Measurements from ENCODE around the gene C3orf70. TPM values are rescaled to one million over a fixed set of nuclear protein-coding genes. Genes with fewer than 3 reads are reported as not detected.

Gene C3orf70
- total RNA-seq, 4 donors from 2014 or later: 7.8 to 13.8 (median 9.8) TPM

DNA sequence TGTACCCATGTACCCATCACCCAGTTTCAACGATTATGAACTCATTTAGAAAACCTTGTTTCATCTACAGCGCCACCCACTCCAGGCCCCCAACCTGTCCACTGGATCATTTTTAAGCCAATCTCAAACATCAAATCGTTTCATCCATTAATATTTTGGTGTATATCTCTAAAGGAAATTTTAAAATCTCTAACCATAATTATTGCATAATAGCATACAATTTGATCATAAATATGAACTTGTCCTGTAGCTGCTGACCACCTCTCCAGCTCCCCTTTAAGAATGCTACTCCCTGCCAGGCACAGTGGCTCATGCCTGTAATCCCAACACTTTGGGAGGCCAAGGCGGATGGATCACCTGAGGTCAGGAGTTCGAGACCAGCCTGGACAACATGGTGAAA lies 2.8 kb upstream of the C3orf70 start:
- Histone ChIP-seq H3K4me1 (peaks cover 0 to 37% (median 7%) of the 10 kb centered on the region in 4 donors), H3K9me3 (no peaks in the 10 kb centered on the region), H3K4me3 (no peak overlapping the region), H3K36me3 (no peaks in the 10 kb centered on the region), H3K27me3 (no peaks in the 10 kb centered on the region), H3K27ac (no peak overlapping the region)
- no peak for TF ChIP-seq EP300 (IDR thresholded peaks at IDR 0.05)
- no peak for TF ChIP-seq POLR2A (IDR thresholded peaks at IDR 0.05)
- TF ChIP-seq, protein P1, sequence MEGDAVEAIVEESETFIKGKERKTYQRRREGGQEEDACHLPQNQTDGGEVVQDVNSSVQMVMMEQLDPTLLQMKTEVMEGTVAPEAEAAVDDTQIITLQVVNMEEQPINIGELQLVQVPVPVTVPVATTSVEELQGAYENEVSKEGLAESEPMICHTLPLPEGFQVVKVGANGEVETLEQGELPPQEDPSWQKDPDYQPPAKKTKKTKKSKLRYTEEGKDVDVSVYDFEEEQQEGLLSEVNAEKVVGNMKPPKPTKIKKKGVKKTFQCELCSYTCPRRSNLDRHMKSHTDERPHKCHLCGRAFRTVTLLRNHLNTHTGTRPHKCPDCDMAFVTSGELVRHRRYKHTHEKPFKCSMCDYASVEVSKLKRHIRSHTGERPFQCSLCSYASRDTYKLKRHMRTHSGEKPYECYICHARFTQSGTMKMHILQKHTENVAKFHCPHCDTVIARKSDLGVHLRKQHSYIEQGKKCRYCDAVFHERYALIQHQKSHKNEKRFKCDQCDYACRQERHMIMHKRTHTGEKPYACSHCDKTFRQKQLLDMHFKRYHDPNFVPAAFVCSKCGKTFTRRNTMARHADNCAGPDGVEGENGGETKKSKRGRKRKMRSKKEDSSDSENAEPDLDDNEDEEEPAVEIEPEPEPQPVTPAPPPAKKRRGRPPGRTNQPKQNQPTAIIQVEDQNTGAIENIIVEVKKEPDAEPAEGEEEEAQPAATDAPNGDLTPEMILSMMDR (IDR thresholded peaks at IDR 0.05): no peak
- DNase-seq (ENCODE audit: low spot score in 2 of 2): no peak
- WGBS, 2 donors: 94 to 96% methylated on average over 5 of the region's 5 CpGs

- Histone ChIP-seq H3K9me3 (no peaks in the 10 kb centered on the region), H3K4me3 (peak overlapping the region in 3 of 4 donors; percentile 53 to 64 (median 64)), H3K27ac (peak overlapping the region; percentile 62 to 97 (median 85)), H3K36me3 (no peaks in the 10 kb centered on the region), H3K27me3 (no peaks in the 10 kb centered on the region), H3K4me1 (peaks cover 0 to 51% (median 7%) of the 10 kb centered on the region in 4 donors)
- DNase-seq (ENCODE audit: low spot score in 2 of 2): no peak
- 56 to 61% methylated on average over 16 of the region's 16 CpGs for WGBS, 2 donors
- TF ChIP-seq EP300 (IDR thresholded peaks at IDR 0.05) (peak in 1 of 2 donors; percentile 61), POLR2A (IDR thresholded peaks at IDR 0.05) (no peak)
These were observed 1.2 kb upstream of the C3orf70 start for GRCh38 chr3:185153861-185154629.

DNA sequence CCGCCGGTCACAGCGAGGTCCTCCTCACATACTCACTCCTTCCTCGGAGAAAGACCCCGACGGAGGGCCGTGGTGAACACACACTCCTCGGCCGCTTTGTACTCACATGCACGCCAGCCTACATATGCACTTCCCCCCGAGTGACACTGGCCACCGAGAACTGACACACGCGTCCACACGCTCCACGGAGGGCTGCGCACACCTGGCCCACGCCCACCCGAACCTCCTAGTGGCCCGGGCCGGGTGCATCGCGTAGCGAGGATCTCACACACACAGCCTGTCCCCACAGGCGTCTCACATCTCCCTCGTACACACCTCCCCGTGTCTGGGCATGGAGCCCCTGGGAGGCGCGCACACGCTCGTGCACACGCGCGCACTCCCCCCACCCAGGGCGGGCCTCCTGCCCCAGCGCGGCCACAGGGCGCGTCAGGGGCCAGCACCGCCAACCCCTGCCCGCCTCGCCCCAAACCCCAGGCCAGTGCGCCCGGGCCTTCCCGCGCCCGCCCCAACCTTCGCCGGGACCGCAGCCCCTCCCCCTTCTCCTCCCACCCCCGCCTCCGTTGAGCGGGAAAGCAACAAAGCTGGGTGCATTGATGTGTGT lies 411 bp upstream of the C3orf70 start:
- peak in 1 of 2 donors; percentile 10 for DNase-seq (ENCODE audit: low spot score in 2 of 2)

GRCh38 chr3:185151964-185152409 lies 873 bp downstream of the C3orf70 start:
- DNase-seq (ENCODE audit: low spot score in 2 of 2): peak in 1 of 2 donors; percentile 21
- H3K27me3 ChIP-seq: no peaks in the 10 kb centered on the region
- H3K9me3 ChIP-seq: no peaks in the 10 kb centered on the region
- TF ChIP-seq, protein P1 (IDR thresholded peaks at IDR 0.05): no peak
- TF ChIP-seq EP300 (IDR thresholded peaks at IDR 0.05): no peak
- no peak for TF ChIP-seq POLR2A (IDR thresholded peaks at IDR 0.05)
- H3K36me3 ChIP-seq: no peaks in the 10 kb centered on the region
- H3K4me1 ChIP-seq: peaks cover 0 to 51% (median 7%) of the 10 kb centered on the region in 4 donors
- WGBS, 2 donors: 5 to 7% methylated on average over 9 of the region's 9 CpGs
- peak overlapping the region; percentile 53 to 86 (median 71) for H3K4me3 ChIP-seq
- peak overlapping the region; percentile 62 to 97 (median 85) for H3K27ac ChIP-seq

More for the DNA sequence above, 411 bp upstream of the C3orf70 start:
- TF ChIP-seq EP300 (IDR thresholded peaks at IDR 0.05): no peak
- no peak for TF ChIP-seq POLR2A (IDR thresholded peaks at IDR 0.05)
- TF ChIP-seq, protein P1 (IDR thresholded peaks at IDR 0.05): no peak
- Histone ChIP-seq H3K4me1 (peaks cover 0 to 51% (median 7%) of the 10 kb centered on the region in 4 donors), H3K9me3 (no peaks in the 10 kb centered on the region), H3K36me3 (no peaks in the 10 kb centered on the region), H3K4me3 (peak overlapping the region; percentile 53 to 78 (median 64)), H3K27me3 (no peaks in the 10 kb centered on the region), H3K27ac (peak overlapping the region; percentile 62 to 97 (median 85))
- 0 to 5% methylated on average over 30 to 32 of the region's 53 CpGs for WGBS, 2 donors

DNA sequence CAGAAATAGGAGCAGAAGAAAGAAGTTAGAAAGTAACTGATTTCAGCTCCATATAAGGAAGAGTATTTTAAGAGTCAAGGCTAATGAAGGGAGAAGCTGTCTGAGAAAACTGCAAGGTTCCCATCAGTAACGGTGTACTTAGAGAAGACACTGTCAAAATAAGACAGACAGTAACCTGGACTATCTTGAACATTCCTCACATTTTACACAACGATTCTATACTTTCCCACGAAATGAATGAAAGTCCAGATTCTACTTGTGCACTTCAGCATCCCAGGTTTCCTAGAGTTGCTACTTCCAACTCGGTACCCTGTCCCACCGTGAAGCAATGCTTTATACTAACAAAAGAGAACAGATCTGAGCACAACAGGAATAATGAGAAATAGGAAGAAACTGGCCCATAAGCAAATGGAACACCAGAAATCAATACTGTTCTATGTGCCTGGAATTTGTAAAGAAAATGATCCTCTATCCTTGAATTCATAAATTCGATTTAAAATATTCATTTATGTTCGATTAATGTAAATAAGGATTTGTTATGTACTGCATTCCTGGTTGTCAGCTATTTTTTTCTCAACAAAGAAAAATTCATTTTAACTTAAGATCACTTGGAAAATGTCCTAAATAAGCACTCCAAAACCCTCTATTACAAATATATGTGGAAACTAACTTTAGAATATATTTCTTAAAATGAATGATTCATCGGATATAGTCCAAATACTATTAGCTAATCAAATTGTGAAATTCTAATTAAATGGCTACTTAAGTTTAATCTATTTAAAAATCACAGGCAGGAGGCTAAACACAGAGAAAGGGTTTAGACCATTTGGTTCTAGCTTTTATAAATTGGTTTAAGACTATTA lies 1.5 kb downstream of the C3orf70 start:
- no peak for DNase-seq (ENCODE audit: low spot score in 2 of 2)
- Histone ChIP-seq H3K4me3 (peak overlapping the region in 3 of 4 donors; percentile 53 to 78 (median 64)), H3K36me3 (no peaks in the 10 kb centered on the region), H3K4me1 (peaks cover 0 to 51% (median 7%) of the 10 kb centered on the region in 4 donors), H3K27ac (peak overlapping the region in 3 of 4 donors; percentile 84 to 97 (median 86)), H3K27me3 (no peaks in the 10 kb centered on the region), H3K9me3 (no peaks in the 10 kb centered on the region)
- WGBS, 2 donors: 47 to 50% methylated on average over 8 of the region's 8 CpGs
- TF ChIP-seq POLR2A (IDR thresholded peaks at IDR 0.05) (no peak), EP300 (IDR thresholded peaks at IDR 0.05) (no peak)
- TF ChIP-seq, protein P1 (IDR thresholded peaks at IDR 0.05): no peak

Data from tibial nerve (tissue), 4 donors.